ENCODE measurements around the gene SPTLC1.
"Not testable (repeated sequence)": the region's sequence is repeated elsewhere in the genome, so short reads cannot be mapped to it uniquely, and the experiment has no call there.

The SPTLC1 gene

GRCh38 chr9:92115071-92115858 is at the start of gene SPTLC1:
SPTLC1 (minus strand) TSS chr9:92115413; CDS start chr9:92115370, 43 bp downstream.
- peak; percentile 97 for DNase-seq
- in situ Hi-C loops (cut with MboI; ENCODE audit: low pct_unique_long_range_greater_than_20kb, low sequenced_read_pairs), result no loop called here

GRCh38 chr9:92164975-92165374 is 49.8 kb upstream of the SPTLC1 start:
- no peak for DNase-seq
- in situ Hi-C loops (cut with MboI; ENCODE audit: low pct_unique_long_range_greater_than_20kb, low sequenced_read_pairs), result no loop called here

GRCh38 chr9:92164490-92164889 is 49.3 kb upstream of the SPTLC1 start:
- in situ Hi-C loops (cut with MboI; ENCODE audit: low pct_unique_long_range_greater_than_20kb, low sequenced_read_pairs), result no loop called here
- no peak for DNase-seq

- in situ Hi-C loops (cut with MboI; ENCODE audit: low pct_unique_long_range_greater_than_20kb, low sequenced_read_pairs), result no loop called here
- DNase-seq, result no peak
Measured at GRCh38 chr9:92163276-92163675, 48.1 kb upstream of the SPTLC1 start.

- in situ Hi-C loops (cut with MboI; ENCODE audit: low pct_unique_long_range_greater_than_20kb, low sequenced_read_pairs), result no loop called here
- no peak for DNase-seq
Measured at GRCh38 chr9:92160786-92161185, 45.6 kb upstream of the SPTLC1 start.

GRCh38 chr9:92159058-92159457 is 43.8 kb upstream of the SPTLC1 start:
- in situ Hi-C loops (cut with MboI; ENCODE audit: low pct_unique_long_range_greater_than_20kb, low sequenced_read_pairs), result no loop called here
- DNase-seq, result no peak

- DNase-seq, result no peak
- in situ Hi-C loops (cut with MboI; ENCODE audit: low pct_unique_long_range_greater_than_20kb, low sequenced_read_pairs), result no loop called here
Measured at GRCh38 chr9:92158097-92158601, 42.9 kb upstream of the SPTLC1 start.

- in situ Hi-C loops (cut with MboI; ENCODE audit: low pct_unique_long_range_greater_than_20kb, low sequenced_read_pairs); DNase-seq: not testable (repeated sequence)
Measured at GRCh38 chr9:92155736-92156135, 40.5 kb upstream of the SPTLC1 start.

GRCh38 chr9:92155221-92155620 is 40.0 kb upstream of the SPTLC1 start:
- DNase-seq, result no peak
- in situ Hi-C loops (cut with MboI; ENCODE audit: low pct_unique_long_range_greater_than_20kb, low sequenced_read_pairs), result no loop called here

GRCh38 chr9:92153466-92154415 is 38.5 kb upstream of the SPTLC1 start:
- in situ Hi-C loops (cut with MboI; ENCODE audit: low pct_unique_long_range_greater_than_20kb, low sequenced_read_pairs); DNase-seq: not testable (repeated sequence)

- in situ Hi-C loops (cut with MboI; ENCODE audit: low pct_unique_long_range_greater_than_20kb, low sequenced_read_pairs), result no loop called here
- DNase-seq, result peak; percentile 43
Measured at GRCh38 chr9:92151691-92152393, 36.6 kb upstream of the SPTLC1 start.

- DNase-seq; in situ Hi-C loops (cut with MboI; ENCODE audit: low pct_unique_long_range_greater_than_20kb, low sequenced_read_pairs): not testable (repeated sequence)
Measured at GRCh38 chr9:92150501-92151470, 35.6 kb upstream of the SPTLC1 start.

- no peak for DNase-seq
- in situ Hi-C loops (cut with MboI; ENCODE audit: low pct_unique_long_range_greater_than_20kb, low sequenced_read_pairs), result loop anchor here (25.0 kb wide), 3 partner anchors 89 to 489 kb away; no protein-coding TSS in a partner anchor
Measured at GRCh38 chr9:92147852-92148180, 32.6 kb upstream of the SPTLC1 start.

- in situ Hi-C loops (cut with MboI; ENCODE audit: low pct_unique_long_range_greater_than_20kb, low sequenced_read_pairs), result loop anchor here (25.0 kb wide), 3 partner anchors 90 to 490 kb away; no protein-coding TSS in a partner anchor
- DNase-seq, result peak; percentile 95
Measured at GRCh38 chr9:92147030-92147851, 32.0 kb upstream of the SPTLC1 start.

- peak; percentile 39 for DNase-seq
- in situ Hi-C loops (cut with MboI; ENCODE audit: low pct_unique_long_range_greater_than_20kb, low sequenced_read_pairs), result loop anchor here (25.0 kb wide), 3 partner anchors 91 to 491 kb away; no protein-coding TSS in a partner anchor
Measured at GRCh38 chr9:92146610-92147009, 31.4 kb upstream of the SPTLC1 start.

- not testable (repeated sequence) for DNase-seq
- in situ Hi-C loops (cut with MboI; ENCODE audit: low pct_unique_long_range_greater_than_20kb, low sequenced_read_pairs), result loop anchor here (25.0 kb wide), 3 partner anchors 92 to 492 kb away; no protein-coding TSS in a partner anchor
Measured at GRCh38 chr9:92145784-92146183, 30.6 kb upstream of the SPTLC1 start.

- no peak for DNase-seq
- in situ Hi-C loops (cut with MboI; ENCODE audit: low pct_unique_long_range_greater_than_20kb, low sequenced_read_pairs), result loop anchor here (25.0 kb wide), 3 partner anchors 95 to 495 kb away; no protein-coding TSS in a partner anchor
Measured at GRCh38 chr9:92142329-92142728, 27.1 kb upstream of the SPTLC1 start.
